Measurements from ENCODE around the gene UGGT2.
"Not testable (repeated sequence)": the region's sequence is repeated elsewhere in the genome, so short reads cannot be mapped to it uniquely, and the experiment has no call there.

Gene UGGT2

GRCh38 chr13:95805921-95806320, 247.3 kb downstream of the UGGT2 start:
- no peak for DNase-seq (ENCODE audit: low read depth in 2 of 3, low spot score in 2 of 3)

GRCh38 chr13:95801825-95802224, 251.4 kb downstream of the UGGT2 start:
- no peak for DNase-seq (ENCODE audit: low read depth in 2 of 3, low spot score in 2 of 3)

GRCh38 chr13:95800436-95800835, 252.8 kb downstream of the UGGT2 start:
- DNase-seq (ENCODE audit: low read depth in 2 of 3, low spot score in 2 of 3), result no peak

- no peak for DNase-seq (ENCODE audit: low read depth in 2 of 3, low spot score in 2 of 3)
Measured at GRCh38 chr13:95797016-95797415, 256.2 kb downstream of the UGGT2 start.

- DNase-seq (ENCODE audit: low read depth in 2 of 3, low spot score in 2 of 3), result no peak
Measured at GRCh38 chr13:95793781-95794180, 259.4 kb downstream of the UGGT2 start.

GRCh38 chr13:95793018-95793555, 260.1 kb downstream of the UGGT2 start:
- no peak for DNase-seq (ENCODE audit: low read depth in 2 of 3, low spot score in 2 of 3)

GRCh38 chr13:95791084-95791722, 262.0 kb downstream of the UGGT2 start:
- no peak for DNase-seq (ENCODE audit: low read depth in 2 of 3, low spot score in 2 of 3)

- DNase-seq (ENCODE audit: low read depth in 2 of 3, low spot score in 2 of 3), result not testable (repeated sequence)
Measured at GRCh38 chr13:95789315-95789714, 263.9 kb downstream of the UGGT2 start.

- DNase-seq (ENCODE audit: low read depth in 2 of 3, low spot score in 2 of 3), result no peak
Measured at GRCh38 chr13:95788100-95788463, 265.1 kb downstream of the UGGT2 start.

- no peak for DNase-seq (ENCODE audit: low read depth in 2 of 3, low spot score in 2 of 3)
Measured at GRCh38 chr13:95787356-95788099, 265.7 kb downstream of the UGGT2 start.

GRCh38 chr13:95784900-95785290, 268.3 kb downstream of the UGGT2 start:
- DNase-seq (ENCODE audit: low read depth in 2 of 3, low spot score in 2 of 3), result no peak

GRCh38 chr13:95784161-95784899, 268.9 kb downstream of the UGGT2 start:
- DNase-seq (ENCODE audit: low read depth in 2 of 3, low spot score in 2 of 3), result no peak

GRCh38 chr13:95783747-95784146, 269.5 kb downstream of the UGGT2 start:
- DNase-seq (ENCODE audit: low read depth in 2 of 3, low spot score in 2 of 3), result no peak

- not testable (repeated sequence) for DNase-seq (ENCODE audit: low read depth in 2 of 3, low spot score in 2 of 3)
Measured at GRCh38 chr13:95781940-95782339, 271.3 kb downstream of the UGGT2 start.

- no peak for DNase-seq (ENCODE audit: low read depth in 2 of 3, low spot score in 2 of 3)
Measured at GRCh38 chr13:95781016-95781415, 272.2 kb downstream of the UGGT2 start.

GRCh38 chr13:95779522-95779921, 273.7 kb downstream of the UGGT2 start:
- no peak for DNase-seq (ENCODE audit: low read depth in 2 of 3, low spot score in 2 of 3)

GRCh38 chr13:95771905-95772304, 281.3 kb downstream of the UGGT2 start:
- DNase-seq (ENCODE audit: low read depth in 2 of 3, low spot score in 2 of 3), result no peak

- DNase-seq (ENCODE audit: low read depth in 2 of 3, low spot score in 2 of 3), result no peak
Measured at GRCh38 chr13:95763601-95764000, 289.6 kb downstream of the UGGT2 start.

- DNase-seq (ENCODE audit: low read depth in 2 of 3, low spot score in 2 of 3), result not testable (repeated sequence)
Measured at GRCh38 chr13:95762626-95763025, 290.6 kb downstream of the UGGT2 start.

- no peak for DNase-seq (ENCODE audit: low read depth in 2 of 3, low spot score in 2 of 3)
Measured at GRCh38 chr13:95756072-95756471, 297.1 kb downstream of the UGGT2 start.

- DNase-seq (ENCODE audit: low read depth in 2 of 3, low spot score in 2 of 3), result no peak
Measured at GRCh38 chr13:95754069-95754468, 299.1 kb downstream of the UGGT2 start.

GRCh38 chr13:95752677-95753076, 300.5 kb downstream of the UGGT2 start:
- DNase-seq (ENCODE audit: low read depth in 2 of 3, low spot score in 2 of 3), result no peak
